ENCODE data around the gene LDHA.

DNA sequence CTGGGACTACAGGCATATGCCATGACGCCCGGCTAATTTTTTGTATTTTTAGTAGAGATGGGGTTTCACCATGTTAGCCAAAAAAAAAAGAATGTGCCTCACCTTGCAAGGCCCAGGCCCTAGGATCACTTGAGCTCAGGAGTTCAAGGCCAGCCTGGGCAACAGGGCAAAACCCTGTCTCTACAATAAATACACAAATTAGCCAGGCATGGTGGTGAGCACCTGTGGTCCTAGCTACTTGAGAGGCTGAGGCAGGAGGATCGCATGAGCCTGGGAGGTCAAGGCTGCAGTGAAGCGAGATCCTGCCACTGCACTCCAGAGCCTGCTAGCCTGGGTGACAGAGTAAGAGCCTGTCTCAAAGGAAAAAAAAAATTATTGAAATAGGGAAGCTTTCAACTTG lies 9.7 kb downstream of the LDHA start:
- no peak for TF ChIP-seq TAF1 (IDR thresholded peaks at IDR 0.05; ENCODE audit: low read depth, low read length)
- no peak for TF ChIP-seq POLR2A (IDR thresholded peaks at IDR 0.05; ENCODE audit: low read depth, low read length)

All from GM12891 (cell line).